Liver (tissue), 9 donors: Measurements from ENCODE around the gene PVALEF. TPM values are rescaled to one million over a fixed set of nuclear protein-coding genes. Genes with fewer than 3 reads are reported as not detected.

Source experiments
- DNase-seq: peaks from one replicate; pipeline ENCODE4 v3.0.0-alpha.2; 2017; ENCODE audit warnings: low spot score
- H3K27ac ChIP-seq, 2 donors: one replicate each; pipeline ENCODE4 v1.7.0; 2013; ENCODE audit warnings: inconsistent platforms in 2 of 2, low read length in 2 of 2, control low read depth in 1 of 2, low read depth in 1 of 2, mild to moderate bottlenecking in 1 of 2
- H3K27me3 ChIP-seq, 4 donors: one replicate each; pipeline versions ENCODE4 v1.6.1 to v1.7.0; 2013; ENCODE audit warnings: low read length in 3 of 4, inconsistent platforms in 1 of 4, mild to moderate bottlenecking in 1 of 4, moderate library complexity in 1 of 4; ENCODE audit not compliant: control insufficient read depth in 4 of 4, insufficient read depth in 4 of 4
- H3K36me3 ChIP-seq, 4 donors: one replicate each; pipeline versions ENCODE4 v1.6.1 to v1.7.0; 2013; ENCODE audit warnings: low read length in 3 of 4, mild to moderate bottlenecking in 3 of 4, low read depth in 1 of 4, moderate library complexity in 1 of 4; ENCODE audit not compliant: control insufficient read depth in 4 of 4, insufficient read depth in 3 of 4
- H3K4me1 ChIP-seq, 4 donors: one replicate each; pipeline versions ENCODE4 v1.6.1 to v1.7.0; 2013; ENCODE audit warnings: low read length in 3 of 4, mild to moderate bottlenecking in 3 of 4, moderate library complexity in 1 of 4; ENCODE audit not compliant: control insufficient read depth in 4 of 4, insufficient read depth in 4 of 4
- H3K4me3 ChIP-seq, 3 donors: one replicate each; pipeline versions ENCODE4 v1.6.1 to v1.7.0; 2013; ENCODE audit warnings: low read length in 3 of 3, control low read depth in 1 of 3, low read depth in 1 of 3, mild to moderate bottlenecking in 1 of 3
- H3K9ac ChIP-seq, 2 donors: one replicate each; pipeline ENCODE4 v1.7.0; 2013; ENCODE audit warnings: low read length in 2 of 2, mild to moderate bottlenecking in 2 of 2, moderate library complexity in 2 of 2, control low read depth in 1 of 2, low read depth in 1 of 2
- H3K9me3 ChIP-seq, 4 donors: one replicate each; pipeline versions ENCODE4 v1.6.1 to v1.7.0; 2013; ENCODE audit warnings: low read length in 3 of 4; ENCODE audit not compliant: control insufficient read depth in 4 of 4
- ATF3 ChIP-seq: IDR thresholded peaks from 2 replicates; pipeline ENCODE4 v1.6.1; 2016; ENCODE audit warnings: antibody characterized with exemption
- CTCF ChIP-seq: fragments of 150-350 bp; IDR thresholded peaks from 2 replicates; pipeline ENCODE4 v1.5.1; 2017; ENCODE audit warnings: improper control_type of control experiment, low read depth, low read length; ENCODE audit not compliant: missing input control
- EGR1 ChIP-seq, 2 donors: IDR thresholded peaks; 2 replicates each; pipeline ENCODE4 v1.6.1; 2016 to 2018; ENCODE audit warnings: antibody characterized with exemption in 2 of 2, low read depth in 2 of 2
- FOXA1 ChIP-seq: IDR thresholded peaks from 2 replicates; pipeline ENCODE4 v1.6.1; 2016; ENCODE audit warnings: antibody characterized with exemption
- FOXA2 ChIP-seq: IDR thresholded peaks from 2 replicates; pipeline ENCODE4 v1.6.1; 2016; ENCODE audit warnings: antibody characterized with exemption
- GABPA ChIP-seq, 2 donors: IDR thresholded peaks in 1 of 2; conservative IDR thresholded peaks in 1 of 2; 2 replicates each; pipeline ENCODE4 v1.6.1; 2016; ENCODE audit warnings: antibody characterized with exemption in 2 of 2, mild to moderate bottlenecking in 1 of 2, moderate library complexity in 1 of 2
- HNF4A ChIP-seq, 2 donors: conservative IDR thresholded peaks; 2 replicates each; pipeline ENCODE4 v1.6.1; 2016; ENCODE audit warnings: antibody characterized with exemption in 2 of 2, mild to moderate bottlenecking in 2 of 2
- HNF4G ChIP-seq: IDR thresholded peaks from 2 replicates; pipeline ENCODE4 v1.6.1; 2016; ENCODE audit warnings: antibody characterized with exemption
- MAX ChIP-seq: IDR thresholded peaks from 2 replicates; pipeline ENCODE4 v1.6.1; 2016; ENCODE audit warnings: antibody characterized with exemption
- NR2F2 ChIP-seq: IDR thresholded peaks from 2 replicates; pipeline ENCODE4 v1.6.1; 2016; ENCODE audit warnings: antibody characterized with exemption
- RXRA ChIP-seq, 2 donors: IDR thresholded peaks; 2 replicates each; pipeline ENCODE4 v1.6.1; 2017 to 2018; ENCODE audit warnings: antibody characterized with exemption in 2 of 2, mild to moderate bottlenecking in 1 of 2
- SP1 ChIP-seq: IDR thresholded peaks from 2 replicates; pipeline ENCODE4 v1.6.1; 2018; ENCODE audit warnings: antibody characterized with exemption, mild to moderate bottlenecking
- TAF1 ChIP-seq: conservative IDR thresholded peaks from 2 replicates; pipeline ENCODE4 v1.6.1; 2016; ENCODE audit warnings: antibody characterized with exemption, mild to moderate bottlenecking
- YY1 ChIP-seq: IDR thresholded peaks from 2 replicates; pipeline ENCODE4 v1.6.1; 2016; ENCODE audit warnings: antibody characterized with exemption, mild to moderate bottlenecking
- WGBS: extraction: QIAGEN DNeasy Blood & Tissue Kit; methylation state at CpG from one replicate; pipeline ENCODE4 v1.1.7; 2013; 5-methylcytosine and 5-hydroxymethylcytosine counted together
- polyA plus RNA-seq, 2 donors: library from polyadenylated mRNA; stranded (reverse) in 1 of 2; unstranded in 1 of 2; fragments of 200-250 nt in 1 of 2; fragments of >200 nt in 1 of 2; fragmentation: Nextera tagmentation in 1 of 2; extraction: Ambion mirVana in 1 of 2; gene quantifications; one replicate each; pipeline versions ENCODE4 v1.2.1 to v1.2.3, GENCODE V29; 2013 to 2015
- total RNA-seq, 2 donors: library from RNA; depleted of rRNA; stranded (reverse); fragments of >200 nt; gene quantifications; one replicate each; pipeline ENCODE4 v1.2.3, GENCODE V29; 2014
- TF ChIP-seq, protein P1 (sequence below): IDR thresholded peaks from 2 replicates; pipeline ENCODE4 v1.6.1; 2016; ENCODE audit warnings: antibody characterized with exemption, mild to moderate bottlenecking
- donor health status: healthy.
- donor health status: healthy.
- donor health status: healthy.
- donor health status: healthy.
- donor health status: healthy.

PVALEF gene
- total and polyA plus RNA-seq, 4 donors: not detected

- Histone ChIP-seq H3K9ac (no peak overlapping the region), H3K9me3 (no peaks in the 10 kb centered on the region), H3K4me3 (no peak overlapping the region), H3K27ac (no peak overlapping the region), H3K27me3 (no peaks in the 10 kb centered on the region), H3K36me3 (no peaks in the 10 kb centered on the region), H3K4me1 (no peaks in the 10 kb centered on the region)
- TF ChIP-seq FOXA2 (no peak), RXRA (IDR thresholded peaks at IDR 0.05) (no peak), CTCF (no peak), EGR1 (IDR thresholded peaks at IDR 0.05; ENCODE audit: low read depth in 2 of 2) (no peak), ATF3 (no peak), NR2F2 (no peak), MAX (no peak), TAF1 (no peak), FOXA1 (no peak), YY1 (no peak), HNF4A (conservative IDR thresholded peaks at IDR 0.05) (no peak)
- TF ChIP-seq, protein P1, sequence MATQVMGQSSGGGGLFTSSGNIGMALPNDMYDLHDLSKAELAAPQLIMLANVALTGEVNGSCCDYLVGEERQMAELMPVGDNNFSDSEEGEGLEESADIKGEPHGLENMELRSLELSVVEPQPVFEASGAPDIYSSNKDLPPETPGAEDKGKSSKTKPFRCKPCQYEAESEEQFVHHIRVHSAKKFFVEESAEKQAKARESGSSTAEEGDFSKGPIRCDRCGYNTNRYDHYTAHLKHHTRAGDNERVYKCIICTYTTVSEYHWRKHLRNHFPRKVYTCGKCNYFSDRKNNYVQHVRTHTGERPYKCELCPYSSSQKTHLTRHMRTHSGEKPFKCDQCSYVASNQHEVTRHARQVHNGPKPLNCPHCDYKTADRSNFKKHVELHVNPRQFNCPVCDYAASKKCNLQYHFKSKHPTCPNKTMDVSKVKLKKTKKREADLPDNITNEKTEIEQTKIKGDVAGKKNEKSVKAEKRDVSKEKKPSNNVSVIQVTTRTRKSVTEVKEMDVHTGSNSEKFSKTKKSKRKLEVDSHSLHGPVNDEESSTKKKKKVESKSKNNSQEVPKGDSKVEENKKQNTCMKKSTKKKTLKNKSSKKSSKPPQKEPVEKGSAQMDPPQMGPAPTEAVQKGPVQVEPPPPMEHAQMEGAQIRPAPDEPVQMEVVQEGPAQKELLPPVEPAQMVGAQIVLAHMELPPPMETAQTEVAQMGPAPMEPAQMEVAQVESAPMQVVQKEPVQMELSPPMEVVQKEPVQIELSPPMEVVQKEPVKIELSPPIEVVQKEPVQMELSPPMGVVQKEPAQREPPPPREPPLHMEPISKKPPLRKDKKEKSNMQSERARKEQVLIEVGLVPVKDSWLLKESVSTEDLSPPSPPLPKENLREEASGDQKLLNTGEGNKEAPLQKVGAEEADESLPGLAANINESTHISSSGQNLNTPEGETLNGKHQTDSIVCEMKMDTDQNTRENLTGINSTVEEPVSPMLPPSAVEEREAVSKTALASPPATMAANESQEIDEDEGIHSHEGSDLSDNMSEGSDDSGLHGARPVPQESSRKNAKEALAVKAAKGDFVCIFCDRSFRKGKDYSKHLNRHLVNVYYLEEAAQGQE: no peak
- 95% methylated on average over 21 of the region's 21 CpGs for WGBS
- no peak for DNase-seq
Measured at GRCh38 chr17:81207610-81208581, 42.6 kb downstream of the PVALEF start.

GRCh38 chr17:81208651-81209050, 43.3 kb downstream of the PVALEF start:
- no peaks in the 10 kb centered on the region for H3K36me3 ChIP-seq
- H3K27ac ChIP-seq: no peak overlapping the region
- H3K9ac ChIP-seq: no peak overlapping the region
- no peaks in the 10 kb centered on the region for H3K9me3 ChIP-seq
- H3K4me1 ChIP-seq: no peaks in the 10 kb centered on the region
- DNase-seq: no peak
- 97% methylated on average over 10 of the region's 10 CpGs for WGBS
- H3K27me3 ChIP-seq: no peaks in the 10 kb centered on the region
- no peak overlapping the region for H3K4me3 ChIP-seq
- TF ChIP-seq NR2F2 (no peak), CTCF (no peak), YY1 (no peak), FOXA2 (no peak), EGR1 (IDR thresholded peaks at IDR 0.05; ENCODE audit: low read depth in 2 of 2) (no peak), GABPA (IDR thresholded peaks at IDR 0.05 in 1 of 2, conservative IDR thresholded peaks at IDR 0.05 in 1 of 2) (no peak), FOXA1 (no peak), TAF1 (no peak), MAX (no peak), HNF4G (no peak), ATF3 (no peak), RXRA (IDR thresholded peaks at IDR 0.05) (no peak), SP1 (no peak)
- TF ChIP-seq, protein P1: no peak
